Omental fat pad (tissue), 4 donors: ENCODE results near the gene MRPL12. TPM values are rescaled to one million over a fixed set of nuclear protein-coding genes. Genes with fewer than 3 reads are reported as not detected.

Source experiments
- ATAC-seq: fragments of 150-250 bp; one replicate; pipeline ENCODE4 v1.9.1; 2016; ENCODE audit warnings: mild to moderate bottlenecking, moderate library complexity; ENCODE audit not compliant: low FRiP score
- DNase-seq: peaks from one replicate; pipeline ENCODE4 v3.0.0-alpha.2; 2019; ENCODE audit warnings: low spot score
- CTCF ChIP-seq, 3 donors: fragments of 450-650 bp; IDR thresholded peaks; one replicate each; pipeline ENCODE4 v1.5.1; 2016 to 2017; ENCODE audit warnings: antibody characterized with exemption in 3 of 3, mild to moderate bottlenecking in 3 of 3, moderate library complexity in 2 of 3
- total RNA-seq, 4 donors: library from RNA; depleted of rRNA; stranded (reverse); fragments of >200 nt; gene quantifications; one replicate each; pipeline ENCODE4 v1.1.0, GENCODE V29; 2016

MRPL12 gene
- total RNA-seq, 4 donors from 2014 or later: 31.4 to 55.8 (median 49.2) TPM

DNA sequence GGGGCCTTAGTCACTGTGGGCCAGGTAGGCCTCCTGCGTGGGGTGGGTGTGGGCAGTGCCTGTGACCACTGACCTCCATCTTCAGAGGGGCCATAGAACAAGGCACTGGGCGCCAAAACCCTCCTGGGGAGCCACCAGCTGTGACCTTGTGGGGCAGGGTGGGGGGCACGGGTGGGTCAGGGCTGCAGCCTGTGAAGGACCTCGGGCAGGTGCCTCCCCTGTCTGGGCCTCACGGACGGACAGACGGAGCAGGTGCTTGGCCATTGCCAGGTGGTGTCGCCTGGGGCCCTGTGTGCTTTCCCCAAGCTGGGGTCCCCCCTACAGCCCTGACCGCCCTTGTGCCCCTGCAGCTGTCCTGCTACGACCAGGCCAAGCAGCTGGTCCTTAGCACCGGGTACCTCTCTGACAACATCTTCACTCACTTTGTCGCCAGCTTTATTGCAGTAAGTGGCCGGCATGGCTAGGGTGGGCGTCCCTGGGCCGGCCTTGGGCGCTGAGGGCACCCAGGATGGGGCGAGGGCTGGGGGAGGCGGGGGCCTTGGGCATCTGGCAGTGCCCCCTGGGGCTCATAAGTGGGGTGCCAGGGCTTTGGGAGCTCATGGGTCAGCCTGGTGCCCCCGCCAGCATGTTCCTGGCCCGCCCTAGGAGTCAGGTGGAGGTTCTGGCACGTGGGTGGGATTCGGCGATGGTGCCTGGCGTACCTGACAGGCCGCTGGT lies 14.0 kb downstream of the MRPL12 start:
- no peak for DNase-seq
- no peak for TF ChIP-seq CTCF (IDR thresholded peaks at IDR 0.05)
- no peak for ATAC-seq

GRCh38 chr17:81717766-81718089 lies 14.6 kb downstream of the MRPL12 start:
- ATAC-seq: no peak

GRCh38 chr17:81719410-81720266 lies 16.5 kb downstream of the MRPL12 start:
- ATAC-seq: no peak
- TF ChIP-seq CTCF (IDR thresholded peaks at IDR 0.05): no peak

More at GRCh38 chr17:81717766-81718089, 14.6 kb downstream of the MRPL12 start:
- DNase-seq: no peak
- no peak for TF ChIP-seq CTCF (IDR thresholded peaks at IDR 0.05)

DNA sequence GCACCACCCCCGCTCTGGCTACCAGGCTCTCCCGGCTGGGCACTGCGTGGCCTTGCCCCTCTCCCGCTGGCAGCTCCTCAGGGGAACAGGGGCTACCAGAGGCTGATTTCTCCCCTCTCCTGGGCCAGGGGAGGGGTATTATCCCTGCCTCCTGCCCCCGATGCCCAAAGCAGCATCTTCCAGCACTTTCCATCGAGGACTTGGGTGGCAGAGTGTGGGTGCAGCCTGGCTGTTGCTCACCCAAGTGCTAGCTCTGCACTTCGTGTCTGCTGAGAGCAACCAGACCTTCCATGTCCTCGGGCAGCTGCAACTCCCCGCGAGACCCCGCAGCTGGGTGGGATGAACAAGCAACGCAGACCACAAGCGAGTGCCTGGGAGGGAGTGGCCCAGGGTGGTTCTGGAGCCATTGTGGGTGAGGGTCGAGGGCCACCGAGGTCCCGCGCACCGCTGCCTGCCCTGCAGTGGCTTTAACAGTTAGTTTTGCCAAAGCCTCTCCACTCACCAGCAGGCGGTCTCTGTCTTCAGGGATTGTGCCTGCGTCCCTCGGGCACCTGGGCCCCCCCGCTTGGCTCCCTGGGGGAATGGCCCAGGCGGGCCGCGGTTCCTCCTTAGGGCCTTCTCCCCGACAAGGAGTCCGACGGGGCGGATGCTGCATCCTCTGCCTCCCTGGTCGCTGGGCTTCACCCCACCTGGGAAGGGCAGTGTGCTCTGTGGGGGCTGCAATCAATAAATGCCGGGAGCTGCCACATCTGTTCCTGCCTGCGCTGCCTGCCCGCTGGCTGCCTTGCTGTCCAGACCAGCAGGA lies 17.3 kb downstream of the MRPL12 start:
- ATAC-seq (no peak), DNase-seq (no peak)
- TF ChIP-seq CTCF (IDR thresholded peaks at IDR 0.05): no peak

More at GRCh38 chr17:81719410-81720266, 16.5 kb downstream of the MRPL12 start:
- no peak for DNase-seq

- no peak for DNase-seq
- no peak for ATAC-seq
- TF ChIP-seq CTCF (IDR thresholded peaks at IDR 0.05): no peak
Measured at GRCh38 chr17:81722184-81723120, 19.3 kb downstream of the MRPL12 start.

DNA sequence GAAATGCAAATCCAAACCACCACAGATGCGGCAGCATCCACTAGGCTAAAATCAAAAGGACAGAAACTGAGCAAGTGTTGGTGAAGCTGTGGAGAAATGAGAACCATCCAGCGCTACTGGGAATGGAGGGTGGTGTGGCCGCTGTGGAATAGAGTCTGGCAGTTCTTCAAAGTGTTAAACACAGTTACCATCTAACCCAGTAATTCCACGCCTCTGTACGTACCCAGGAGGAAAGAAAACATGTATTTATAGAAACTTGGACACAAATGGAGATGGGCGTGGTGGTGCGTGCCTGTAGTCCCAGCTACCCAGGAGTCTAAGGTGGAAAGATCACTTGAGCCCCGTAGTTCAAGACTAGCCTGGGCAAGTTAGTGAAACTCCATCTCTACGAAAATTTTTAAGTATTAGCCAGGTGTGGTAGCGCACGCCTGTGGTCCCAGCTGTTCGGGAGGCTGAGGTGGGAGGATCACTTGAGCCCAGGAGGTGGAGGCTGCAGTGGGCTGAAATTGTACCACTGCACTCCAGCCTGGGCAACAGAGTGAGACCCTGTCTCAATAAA lies 20.6 kb downstream of the MRPL12 start:
- TF ChIP-seq CTCF (IDR thresholded peaks at IDR 0.05): no peak
- DNase-seq (no peak), ATAC-seq (no peak)
